ENCODE results near the gene TCAIM.

TCAIM gene

DNA sequence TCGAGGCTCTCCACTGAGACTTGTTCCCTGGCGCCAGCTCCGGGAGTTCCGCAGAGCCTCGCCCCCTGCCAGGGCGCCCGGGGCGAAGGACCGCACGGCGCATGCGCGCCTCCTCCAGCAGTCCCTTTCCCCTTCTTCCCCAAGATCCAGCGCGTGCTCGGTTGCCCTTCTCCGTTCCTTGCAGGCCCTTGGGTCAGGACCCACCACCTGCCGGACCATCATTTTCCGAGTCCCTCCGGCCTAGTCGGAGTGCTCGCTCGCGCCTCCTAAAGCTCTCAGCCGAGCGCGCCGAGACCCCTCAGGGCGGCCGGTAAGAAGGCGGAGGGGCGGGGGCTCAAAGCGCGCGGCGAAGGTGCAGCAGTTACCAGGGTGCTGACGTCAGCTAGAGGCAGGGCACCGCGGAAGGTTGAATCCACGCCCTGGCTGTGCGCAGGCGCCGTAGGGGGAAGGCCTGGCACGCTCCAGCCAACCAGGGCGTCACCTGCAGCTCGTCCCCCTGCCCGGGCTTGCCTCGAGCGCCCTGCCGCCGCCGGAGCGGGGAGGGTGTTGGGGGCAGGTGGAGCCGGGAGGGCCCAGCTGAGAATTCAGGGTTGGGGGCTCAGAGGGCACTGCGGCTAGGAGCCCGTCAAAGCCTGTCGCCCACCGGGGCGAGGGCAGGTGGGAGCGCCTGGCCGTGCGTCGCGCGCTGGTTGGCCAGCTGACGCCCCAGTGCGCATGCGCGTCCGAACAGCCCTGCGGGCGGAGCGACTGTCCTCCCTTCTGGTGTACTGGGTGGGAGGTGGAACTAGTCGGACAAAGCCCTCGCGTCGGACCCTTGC, at the start of gene TCAIM:
Gene TCAIM (plus strand): TSS at position 757 of the 818 bp plus-strand sequence. CDS start 16,017 bp downstream, outside the sequence.
- peak; percentile 94 for DNase-seq (ENCODE audit: low spot score)

DNA sequence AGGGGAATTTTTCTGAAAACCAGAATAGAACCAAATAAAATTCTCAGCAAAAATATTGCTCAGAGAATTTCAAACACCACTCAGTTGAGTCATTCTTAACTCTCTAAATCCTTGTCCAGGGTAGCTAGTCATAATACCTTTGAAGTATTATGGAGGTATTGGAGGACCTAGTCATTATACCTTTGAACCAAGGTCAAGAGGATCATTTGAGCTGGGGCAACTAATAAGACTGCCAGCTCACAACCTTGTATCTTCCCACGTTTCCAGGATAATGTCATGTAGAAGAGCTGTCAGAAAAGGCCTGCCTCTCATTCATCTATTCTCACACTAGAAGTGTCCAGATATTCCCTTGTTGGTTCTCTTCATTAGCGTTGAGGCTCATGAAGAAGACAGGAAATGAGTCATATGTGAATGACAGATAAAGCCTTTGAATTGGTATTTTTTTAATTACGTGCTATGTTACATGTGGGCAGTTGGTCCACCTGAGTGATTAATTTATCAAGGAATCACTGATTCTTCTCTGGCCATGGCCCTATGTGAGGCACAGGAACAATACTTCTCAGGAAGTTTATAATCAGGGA, 48.6 kb upstream of the TCAIM start:
- no peak for DNase-seq (ENCODE audit: low spot score)

DNA sequence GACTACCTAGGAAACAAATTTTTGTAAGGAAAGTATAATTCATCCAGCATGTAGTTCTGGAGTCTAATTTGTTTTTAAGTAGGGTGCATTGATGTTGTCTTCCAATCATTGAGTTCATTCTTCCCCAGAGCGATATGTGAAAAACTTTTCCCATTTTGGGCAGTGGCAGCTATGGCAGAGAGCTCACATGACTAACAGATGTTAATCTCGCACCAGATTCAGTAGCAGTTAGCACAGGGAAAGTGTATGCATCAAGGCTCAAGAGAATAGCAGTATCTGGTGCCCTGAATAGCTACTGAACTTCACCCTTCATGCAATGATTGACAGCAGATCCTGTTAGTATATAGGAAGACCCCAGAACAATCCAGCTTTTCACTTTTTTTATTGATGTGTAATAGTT, 46.3 kb upstream of the TCAIM start:
- DNase-seq (ENCODE audit: low spot score), result no peak

- no peak for DNase-seq (ENCODE audit: low spot score)
Measured at GRCh38 chr3:44292947-44293346, 45.6 kb upstream of the TCAIM start.

DNA sequence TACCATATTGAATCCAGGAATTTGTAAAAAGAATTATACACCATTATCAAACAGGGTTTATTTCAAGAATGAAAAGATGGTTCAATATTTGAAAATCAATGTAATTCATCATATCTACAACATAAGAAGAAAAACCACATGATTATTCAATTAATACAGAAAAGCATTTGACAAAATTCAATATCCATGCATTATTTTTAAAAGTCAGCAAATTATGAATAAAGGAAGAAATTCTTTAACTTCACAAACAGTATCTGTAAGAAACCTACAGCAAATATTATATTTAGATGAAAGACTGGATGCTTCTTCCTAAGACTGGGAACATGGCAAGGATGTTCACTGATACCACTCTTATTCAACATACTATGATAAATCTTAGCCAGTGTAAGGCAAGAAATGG, 41.3 kb upstream of the TCAIM start:
- no peak for DNase-seq (ENCODE audit: low spot score)

DNA sequence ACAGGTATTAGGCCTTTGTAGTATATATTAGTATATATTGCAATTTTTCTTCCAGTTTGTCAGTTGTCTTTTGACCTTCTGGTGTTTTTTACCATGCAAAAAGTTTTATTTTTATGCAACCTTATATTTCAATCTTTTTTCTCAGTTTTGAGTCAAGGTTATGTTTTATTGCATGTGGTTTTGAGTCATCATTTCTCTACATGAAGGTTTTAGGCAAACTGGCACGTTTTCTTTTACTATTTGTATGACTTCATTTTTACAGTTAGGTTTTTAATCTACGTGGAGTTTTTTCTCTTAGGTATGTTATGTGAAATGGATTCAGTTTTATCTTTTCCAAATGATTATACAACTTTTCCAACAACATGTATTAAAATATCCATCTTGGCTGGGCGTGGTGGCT, 36.8 kb upstream of the TCAIM start:
- DNase-seq (ENCODE audit: low spot score), result no peak

DNA sequence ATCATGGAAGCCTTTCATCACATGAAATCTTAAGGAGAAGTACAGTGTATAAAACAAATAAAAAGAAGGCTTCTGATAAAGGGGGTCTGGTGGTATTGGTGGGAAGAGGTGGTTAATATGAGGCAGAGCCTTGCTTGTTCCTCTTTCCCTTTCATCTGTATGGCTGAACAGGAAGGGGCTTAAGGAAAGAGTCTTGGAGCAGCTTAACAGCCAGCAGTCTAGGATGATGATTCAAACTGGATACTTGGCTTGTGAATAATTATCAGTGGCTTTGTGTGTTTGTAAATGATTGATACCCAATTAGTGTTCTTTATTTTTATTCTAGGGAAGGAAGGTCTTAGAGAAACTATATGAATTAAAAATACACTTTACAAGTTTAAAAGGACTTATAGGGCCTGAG, 29.1 kb upstream of the TCAIM start:
- no peak for DNase-seq (ENCODE audit: low spot score)

- DNase-seq (ENCODE audit: low spot score), result no peak
Measured at GRCh38 chr3:44318891-44319311, 19.7 kb upstream of the TCAIM start.

DNA sequence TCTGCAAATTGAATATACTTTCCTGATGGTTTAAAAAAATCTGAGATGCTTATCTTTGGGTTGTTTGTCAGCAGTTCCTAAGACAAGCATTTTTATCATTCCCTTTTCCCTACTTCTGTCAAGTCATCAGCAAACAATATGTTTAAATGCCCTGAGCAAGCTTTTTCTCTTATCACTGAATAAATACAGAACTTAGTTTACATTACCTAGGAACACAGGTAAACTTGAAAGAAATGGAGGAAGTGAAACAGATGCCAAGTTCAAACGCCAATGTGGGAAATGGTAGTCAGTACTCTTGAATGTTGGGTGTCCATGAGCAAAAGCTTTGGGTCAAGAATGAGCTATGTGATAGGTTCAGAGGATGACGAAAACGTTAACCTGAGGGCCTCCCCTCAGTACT, 17.2 kb upstream of the TCAIM start:
- DNase-seq (ENCODE audit: low spot score), result no peak

GRCh38 chr3:44323341-44323955, 15.1 kb upstream of the TCAIM start:
- DNase-seq (ENCODE audit: low spot score), result no peak

DNA sequence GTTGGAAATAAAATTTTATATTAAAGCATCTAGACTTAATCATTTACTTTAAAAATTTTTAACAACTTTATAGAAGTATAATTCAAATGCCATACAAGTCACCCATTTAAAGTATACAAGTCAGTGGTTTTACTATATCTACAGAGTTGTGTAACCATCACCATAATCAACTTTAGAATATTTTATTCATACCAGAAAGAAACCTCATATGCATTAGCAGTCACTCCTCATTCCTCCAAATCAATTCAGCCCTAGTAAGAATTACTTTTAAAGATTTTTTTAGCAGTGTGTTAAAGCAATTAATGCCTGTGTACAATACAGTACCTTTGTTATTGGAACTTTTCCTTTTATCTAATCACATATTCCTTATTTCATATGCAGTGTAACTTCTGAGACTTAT, 14.0 kb upstream of the TCAIM start:
- DNase-seq (ENCODE audit: low spot score), result no peak

- DNase-seq (ENCODE audit: low spot score), result no peak
Measured at GRCh38 chr3:44326019-44326418, 12.5 kb upstream of the TCAIM start.

DNA sequence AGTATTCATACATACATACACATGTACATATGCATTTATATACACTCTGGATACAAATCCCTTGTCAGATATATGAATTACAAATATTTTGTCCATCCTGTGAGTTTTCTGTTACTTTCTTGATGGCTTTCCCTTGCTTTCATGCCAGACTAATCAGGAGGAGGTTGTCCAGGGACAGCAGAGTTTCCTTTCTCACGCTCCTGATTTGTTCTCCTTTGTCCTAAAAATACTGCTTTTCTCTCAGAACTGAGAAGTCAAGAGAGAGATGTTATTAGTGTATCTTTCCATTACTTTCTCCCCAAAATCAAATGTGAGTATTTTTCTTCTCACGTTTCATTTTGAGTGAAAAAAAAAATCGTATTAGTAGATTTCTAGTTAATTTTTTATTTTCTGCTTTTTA, 12.1 kb upstream of the TCAIM start:
- no peak for DNase-seq (ENCODE audit: low spot score)

DNA sequence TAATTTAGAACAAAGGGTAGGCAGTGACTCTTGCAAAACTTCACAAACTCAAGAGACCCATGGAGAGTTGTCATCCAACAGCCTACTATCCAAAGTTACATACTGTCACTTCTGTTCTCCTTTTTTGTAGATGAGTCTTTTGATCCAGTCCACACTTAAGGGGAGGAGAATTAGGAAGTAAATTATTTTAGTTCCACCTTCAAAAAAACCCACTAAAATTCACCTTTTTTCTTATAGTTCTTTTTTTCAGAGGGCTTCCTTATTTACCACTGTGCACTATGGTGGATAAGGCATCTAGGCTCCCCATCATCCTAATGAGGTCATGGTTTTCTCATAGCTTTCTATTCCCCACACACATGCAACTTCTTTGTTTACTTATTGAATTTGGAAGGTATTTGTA, 8.6 kb upstream of the TCAIM start:
- DNase-seq (ENCODE audit: low spot score), result no peak

DNA sequence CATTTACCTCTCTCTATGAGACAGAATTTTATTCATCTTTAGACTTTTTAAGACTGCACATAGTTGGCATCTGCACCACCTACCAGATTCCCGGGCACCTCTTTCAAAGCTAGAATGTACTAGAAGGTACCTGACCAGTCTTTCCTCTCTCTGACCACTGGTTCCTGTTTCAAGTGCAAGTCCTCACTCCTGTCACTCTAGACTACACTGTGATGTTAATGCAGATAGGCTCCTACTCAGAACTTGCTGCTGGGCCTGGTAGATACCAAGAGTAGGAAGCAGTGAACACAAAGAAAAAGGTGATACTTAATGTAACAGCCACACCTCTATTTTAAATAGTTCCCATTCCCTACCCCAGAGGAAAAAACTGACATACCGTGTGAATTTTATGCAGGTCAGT, 8.1 kb upstream of the TCAIM start:
- DNase-seq (ENCODE audit: low spot score), result no peak

DNA sequence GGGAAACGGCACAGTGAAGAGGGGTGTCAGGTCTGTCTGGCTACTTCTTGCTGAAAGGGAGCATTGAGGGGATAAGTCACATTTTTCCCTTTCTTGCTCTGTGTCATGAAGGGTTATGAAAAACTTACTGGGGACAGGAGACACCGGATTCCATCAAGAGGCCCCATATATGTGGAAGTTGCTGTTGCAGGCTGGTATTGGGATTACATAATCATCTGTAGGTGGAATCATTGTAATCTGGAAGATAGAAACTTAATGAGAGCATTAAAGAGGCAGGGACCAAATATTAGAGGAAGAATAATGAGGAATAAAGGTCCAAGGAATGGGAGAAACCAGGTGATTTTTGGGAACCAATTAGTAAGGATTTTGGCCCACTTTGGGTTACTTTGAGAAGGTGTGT, 4.2 kb upstream of the TCAIM start:
- DNase-seq (ENCODE audit: low spot score), result no peak

- no peak for DNase-seq (ENCODE audit: low spot score)
Measured at GRCh38 chr3:44337248-44337785, 1.2 kb upstream of the TCAIM start.

DNA sequence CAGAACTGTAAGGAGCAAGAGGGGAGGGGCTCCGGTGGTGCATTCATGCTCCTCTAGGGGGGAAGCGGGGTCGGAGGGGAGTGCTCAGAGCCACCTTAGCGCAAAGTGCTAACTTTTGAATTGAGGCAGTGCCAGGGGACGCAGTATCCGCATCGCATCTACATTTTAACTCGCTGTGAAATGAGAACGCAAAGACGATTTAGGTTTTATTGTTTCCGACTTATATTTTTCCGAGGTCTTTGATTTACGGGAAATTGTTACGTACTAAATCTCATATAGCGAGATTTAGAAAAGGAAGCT, 212 bp downstream of the TCAIM start:
- DNase-seq (ENCODE audit: low spot score), result no peak

DNA sequence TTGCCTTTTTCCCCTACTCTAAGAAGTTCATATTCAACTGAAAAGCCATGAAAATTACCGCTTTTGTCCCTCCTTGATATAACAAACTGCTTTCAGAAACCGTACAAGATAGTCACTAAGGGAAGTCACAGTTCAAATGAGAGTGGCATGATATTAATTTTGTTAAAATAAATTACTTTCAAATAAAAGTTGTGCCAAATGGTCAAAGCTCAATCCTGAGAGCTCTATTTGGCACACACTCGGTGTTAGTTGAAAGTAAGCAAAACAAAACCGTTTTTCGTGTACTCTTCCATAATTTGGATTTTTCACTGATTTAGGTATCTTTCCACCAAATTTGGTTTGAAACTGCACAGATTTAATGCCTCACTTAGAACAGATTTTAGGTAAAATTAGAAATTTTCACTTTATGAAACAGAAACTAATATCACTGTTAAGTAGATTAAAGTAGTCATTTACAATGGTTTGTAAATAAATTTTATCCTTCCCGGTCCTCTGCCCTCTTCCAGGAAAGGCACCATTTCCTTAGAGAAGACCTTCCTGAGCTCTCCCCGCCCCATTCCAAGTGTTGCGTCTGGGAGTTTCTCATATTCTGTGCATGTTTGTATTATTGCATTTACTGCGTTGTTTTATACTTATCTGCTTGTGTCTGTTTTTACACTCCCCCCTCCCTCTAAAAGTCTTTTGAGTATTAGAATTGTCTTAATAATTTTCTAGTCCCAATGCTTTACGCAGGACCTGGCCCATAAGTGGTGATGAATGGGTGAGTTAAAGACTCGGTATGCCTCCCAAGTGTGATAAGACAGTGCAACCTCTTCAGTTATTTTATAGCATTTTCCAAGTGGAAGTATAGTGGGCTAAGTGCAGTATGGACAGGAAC, 853 bp downstream of the TCAIM start:
- DNase-seq (ENCODE audit: low spot score), result no peak

DNA sequence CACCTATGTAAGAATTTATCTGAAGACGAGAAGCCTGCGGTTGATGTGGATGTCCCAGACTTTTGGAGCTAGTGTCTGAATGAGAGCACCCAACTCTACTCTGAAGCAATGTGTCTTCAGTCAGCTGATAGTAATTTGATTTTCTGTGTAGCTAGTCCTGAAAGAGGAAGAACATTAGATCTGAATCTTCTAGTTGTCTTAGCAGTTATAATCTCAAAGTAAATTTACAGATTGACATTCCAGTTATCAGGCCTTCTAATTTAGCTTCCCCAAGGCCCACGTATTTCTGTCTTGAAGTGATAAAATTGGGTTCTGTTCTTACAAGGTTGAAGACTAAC, 1.5 kb downstream of the TCAIM start:
- no peak for DNase-seq (ENCODE audit: low spot score)

GRCh38 chr3:44342176-44342790, 3.7 kb downstream of the TCAIM start:
- no peak for DNase-seq (ENCODE audit: low spot score)

GRCh38 chr3:44343421-44343820, 4.9 kb downstream of the TCAIM start:
- DNase-seq (ENCODE audit: low spot score), result no peak
